Muscle layer of duodenum (tissue), 2 donors: ENCODE data around the gene HOXD12.

Experiments
- H3K27ac ChIP-seq: one replicate; pipeline ENCODE4 v1.7.0; 2013; ENCODE audit warnings: mild to moderate bottlenecking, low read length
- H3K27me3 ChIP-seq: one replicate; pipeline ENCODE4 v1.7.0; 2013; ENCODE audit warnings: low read depth, mild to moderate bottlenecking, control low read depth, low read length
- H3K36me3 ChIP-seq, 2 donors: one replicate each; pipeline ENCODE4 v1.7.0; 2013; ENCODE audit warnings: low read length in 2 of 2, control low read depth in 1 of 2, mild to moderate bottlenecking in 1 of 2; ENCODE audit not compliant: insufficient read depth in 2 of 2, control insufficient read depth in 1 of 2
- H3K4me1 ChIP-seq, 2 donors: one replicate each; pipeline ENCODE4 v1.7.0; 2013; ENCODE audit warnings: low read length in 2 of 2, mild to moderate bottlenecking in 2 of 2, control low read depth in 1 of 2, moderate library complexity in 1 of 2; ENCODE audit not compliant: insufficient read depth in 2 of 2, control insufficient read depth in 1 of 2
- H3K4me3 ChIP-seq, 2 donors: one replicate each; pipeline ENCODE4 v1.7.0; 2013; ENCODE audit warnings: low read length in 2 of 2, low read depth in 1 of 2, mild to moderate bottlenecking in 1 of 2
- H3K9me3 ChIP-seq, 2 donors: one replicate each; pipeline ENCODE4 v1.7.0; 2013; ENCODE audit warnings: low read length in 2 of 2, control low read depth in 1 of 2, mild to moderate bottlenecking in 1 of 2; ENCODE audit not compliant: control insufficient read depth in 1 of 2
- donor health status: healthy.

Gene HOXD12

DNA sequence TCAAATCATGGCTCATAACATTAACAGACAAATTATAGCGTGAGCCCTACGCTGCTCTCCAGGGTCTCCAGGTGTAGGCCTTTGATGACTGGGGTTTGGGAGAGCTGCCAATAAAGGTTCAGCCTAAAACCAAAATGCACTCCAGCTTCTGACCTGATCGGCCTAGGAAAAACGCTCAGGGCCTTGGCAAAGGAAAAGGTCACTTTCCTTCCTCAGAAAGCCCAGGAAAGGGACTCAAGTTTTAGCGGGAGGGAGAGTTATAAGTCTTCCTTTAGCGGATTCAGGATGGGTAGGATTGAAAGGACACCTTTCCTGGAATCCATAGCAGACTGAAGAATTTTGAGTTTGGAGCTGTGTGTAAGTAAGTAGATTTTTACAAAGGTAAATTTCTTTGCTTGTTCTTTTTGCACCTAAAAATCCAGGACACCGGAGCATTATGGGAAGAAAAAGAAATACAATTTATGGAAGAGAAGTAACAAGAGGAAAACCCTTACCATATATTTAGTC, 24.6 kb upstream of the HOXD12 start:
- Histone ChIP-seq H3K9me3 (peaks cover 0 to 5% of the 10 kb centered on the region in 2 donors), H3K36me3 (no peaks in the 10 kb centered on the region), H3K4me3 (no peak overlapping the region), H3K27ac (no peak overlapping the region), H3K4me1 (peaks cover 3 to 24% of the 10 kb centered on the region in 2 donors), H3K27me3 (peaks cover 87% of the 10 kb centered on the region)

DNA sequence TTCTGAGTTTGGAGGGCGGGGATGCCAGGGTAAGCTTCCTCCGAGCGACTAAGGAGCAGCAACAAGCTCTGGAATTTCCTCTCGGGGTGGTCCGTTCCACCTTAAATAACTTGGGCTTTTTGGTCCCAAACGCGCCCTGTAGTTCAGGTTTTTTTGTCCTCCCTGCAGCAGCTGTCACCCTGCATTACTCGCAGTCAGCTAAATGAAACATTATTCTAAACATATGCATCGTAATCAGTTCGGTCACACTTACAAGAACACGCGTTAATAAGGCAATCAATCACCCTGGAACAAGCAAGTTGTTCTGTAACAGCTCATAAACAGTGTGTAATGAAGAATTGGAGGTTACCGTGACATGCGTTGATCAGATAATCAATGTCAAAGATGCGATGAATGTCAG, 24.1 kb upstream of the HOXD12 start:
- Histone ChIP-seq H3K9me3 (peaks cover 0 to 5% of the 10 kb centered on the region in 2 donors), H3K27ac (no peak overlapping the region), H3K4me3 (no peak overlapping the region), H3K4me1 (peaks cover 3 to 26% of the 10 kb centered on the region in 2 donors), H3K27me3 (peaks cover 85% of the 10 kb centered on the region), H3K36me3 (no peaks in the 10 kb centered on the region)

DNA sequence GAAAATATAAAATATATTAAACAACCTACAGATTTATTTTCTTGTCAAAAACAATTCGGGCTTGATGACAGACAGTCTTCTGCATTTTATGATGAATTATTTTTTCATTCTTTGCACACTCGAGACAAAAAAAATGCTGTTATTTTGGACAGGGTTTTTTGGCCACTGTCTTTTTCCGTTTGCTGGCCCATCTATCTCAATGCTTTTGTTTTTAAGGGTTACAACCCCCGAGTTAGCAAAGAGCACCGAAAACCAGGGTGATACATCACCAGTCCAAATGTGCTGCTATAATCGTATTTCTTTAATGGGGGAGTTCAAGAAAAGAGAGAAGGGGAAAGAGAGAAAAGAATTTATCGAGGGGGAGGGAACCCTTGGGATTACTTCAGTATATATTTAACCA, 23.5 kb upstream of the HOXD12 start:
- Histone ChIP-seq H3K36me3 (no peaks in the 10 kb centered on the region), H3K9me3 (peaks cover 0 to 5% of the 10 kb centered on the region in 2 donors), H3K4me1 (peaks cover 3 to 28% of the 10 kb centered on the region in 2 donors), H3K4me3 (no peak overlapping the region), H3K27ac (no peak overlapping the region), H3K27me3 (peaks cover 86% of the 10 kb centered on the region)

DNA sequence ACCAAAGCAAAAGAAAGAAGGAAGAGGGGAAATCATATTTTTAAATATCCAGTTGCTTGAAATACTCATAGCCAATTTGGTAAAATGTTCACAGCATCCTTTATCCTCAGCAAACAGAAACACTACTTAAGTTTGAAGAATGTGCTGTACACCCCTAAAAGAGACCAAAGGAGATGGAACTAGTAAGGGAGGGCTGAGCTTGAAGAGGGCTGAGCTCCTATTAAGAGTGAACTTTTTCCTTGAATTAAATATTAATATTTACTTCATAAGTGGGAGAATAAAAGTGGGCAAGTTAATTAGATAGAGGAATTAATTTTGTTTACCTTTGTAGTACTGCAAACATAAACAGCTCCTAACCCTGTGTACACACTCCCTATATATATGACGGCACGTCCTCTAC, 22.8 kb upstream of the HOXD12 start:
- H3K27me3 ChIP-seq: peaks cover 84% of the 10 kb centered on the region
- no peak overlapping the region for H3K27ac ChIP-seq
- no peak overlapping the region for H3K4me3 ChIP-seq
- H3K9me3 ChIP-seq: peaks cover 0 to 5% of the 10 kb centered on the region in 2 donors
- peaks cover 3 to 25% of the 10 kb centered on the region in 2 donors for H3K4me1 ChIP-seq
- H3K36me3 ChIP-seq: no peaks in the 10 kb centered on the region

DNA sequence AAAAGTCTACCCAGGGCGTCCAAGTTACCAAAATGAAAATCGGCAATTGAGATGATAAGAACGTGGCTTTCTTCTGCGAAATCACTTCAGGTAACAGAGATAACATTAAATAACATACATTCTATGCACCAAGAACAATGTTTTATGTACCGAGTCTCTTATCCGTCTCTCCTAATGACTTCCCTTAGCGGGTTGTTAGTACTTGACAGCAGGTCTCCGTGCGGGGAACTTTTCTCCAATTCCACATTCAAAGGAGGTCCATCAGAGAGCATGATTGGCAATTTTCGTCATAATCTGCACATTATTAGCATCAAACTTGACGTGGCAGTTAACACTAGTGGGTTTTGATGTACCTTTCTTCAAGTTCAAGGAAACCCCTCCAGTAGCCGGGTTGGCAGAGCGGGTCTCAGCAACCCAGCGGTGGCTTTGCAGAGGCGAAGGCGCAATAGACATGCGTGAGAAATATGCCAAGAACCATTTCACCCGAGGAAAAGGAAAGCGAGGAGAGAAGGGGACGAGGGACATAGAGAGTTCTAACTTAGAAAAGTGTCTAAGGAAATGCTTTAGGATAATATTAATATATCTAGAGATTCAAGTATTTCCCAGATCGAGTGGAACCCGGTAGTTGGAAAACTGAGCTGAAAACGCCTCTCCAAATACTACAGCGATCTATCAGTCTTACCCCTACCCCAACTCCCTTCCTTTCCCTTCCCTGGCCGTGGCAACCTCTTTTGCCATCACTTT, 20.9 kb upstream of the HOXD12 start:
- Histone ChIP-seq H3K4me3 (no peak overlapping the region), H3K27me3 (peaks cover 84% of the 10 kb centered on the region), H3K36me3 (no peaks in the 10 kb centered on the region), H3K27ac (no peak overlapping the region), H3K4me1 (peaks cover 3 to 28% of the 10 kb centered on the region in 2 donors), H3K9me3 (peaks cover 0 to 5% of the 10 kb centered on the region in 2 donors)

DNA sequence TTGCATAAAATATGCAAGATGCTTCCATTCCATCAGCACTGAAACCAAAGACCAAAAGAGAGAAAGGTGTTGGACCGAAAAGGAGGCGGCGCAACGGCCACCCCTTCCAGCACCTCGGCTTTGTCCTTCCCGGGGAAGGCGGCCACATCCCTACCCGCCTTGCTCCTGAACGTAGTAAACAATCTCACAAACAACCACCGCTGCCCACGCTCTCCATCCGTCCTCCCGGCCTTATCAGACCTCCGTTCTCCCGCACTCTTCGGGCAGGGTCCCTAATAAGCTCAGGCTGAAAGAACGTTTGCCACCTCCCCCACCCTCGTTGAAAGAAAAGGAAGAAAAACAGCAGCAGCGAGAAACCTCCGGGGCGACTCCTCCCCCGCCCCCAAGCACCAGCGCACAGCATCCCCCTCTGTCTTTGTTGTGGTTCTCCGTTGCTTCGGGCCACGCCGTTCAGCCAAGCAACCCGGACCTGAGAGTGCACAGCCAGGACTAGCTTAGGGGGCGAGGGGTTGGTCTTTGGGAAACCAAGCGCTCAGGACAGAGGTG, 20.2 kb upstream of the HOXD12 start:
- peaks cover 0 to 5% of the 10 kb centered on the region in 2 donors for H3K9me3 ChIP-seq
- no peaks in the 10 kb centered on the region for H3K36me3 ChIP-seq
- H3K27me3 ChIP-seq: peaks cover 85% of the 10 kb centered on the region
- peaks cover 3 to 31% of the 10 kb centered on the region in 2 donors for H3K4me1 ChIP-seq
- H3K27ac ChIP-seq: no peak overlapping the region
- H3K4me3 ChIP-seq: peak overlapping the region in 1 of 2 donors; percentile 43

DNA sequence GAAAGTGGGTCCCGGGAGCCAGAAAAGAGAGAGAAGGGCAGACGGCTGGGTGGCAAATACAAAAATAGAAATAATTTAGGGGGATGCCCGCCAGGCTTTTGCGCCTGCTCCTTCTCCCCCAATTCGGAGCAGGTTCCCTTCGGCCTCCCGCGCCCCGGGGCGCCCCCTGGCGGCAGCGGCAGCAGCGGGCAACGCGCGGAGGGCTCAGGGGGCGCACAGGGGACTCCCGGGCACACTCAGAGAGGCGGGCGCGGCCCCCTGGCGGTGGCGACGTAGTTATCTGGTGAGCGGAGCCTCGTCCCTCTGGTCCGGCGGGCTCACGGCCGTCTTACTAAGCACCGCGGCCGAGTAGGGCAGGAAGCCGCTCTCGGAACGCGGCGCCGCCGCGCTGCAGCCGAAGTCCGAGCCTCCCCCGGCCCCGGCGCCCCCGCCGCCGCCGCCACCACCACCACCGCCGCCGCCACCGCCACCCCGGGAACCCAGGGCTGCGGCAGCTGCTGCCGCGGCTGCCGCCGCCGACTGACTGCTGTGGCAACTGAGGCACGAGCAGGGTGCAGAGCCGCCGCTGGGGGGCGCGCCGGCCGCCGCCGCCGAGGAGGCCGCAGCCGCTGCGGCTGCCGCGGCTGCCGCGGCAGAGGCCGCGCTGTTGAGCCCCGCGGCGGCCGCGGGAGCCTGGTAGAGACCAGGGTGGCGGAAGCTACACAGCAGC, 19.6 kb upstream of the HOXD12 start:
- H3K4me1 ChIP-seq: peaks cover 3 to 36% of the 10 kb centered on the region in 2 donors
- no peaks in the 10 kb centered on the region for H3K36me3 ChIP-seq
- peaks cover 85% of the 10 kb centered on the region for H3K27me3 ChIP-seq
- H3K27ac ChIP-seq: no peak overlapping the region
- H3K9me3 ChIP-seq: peaks cover 0 to 5% of the 10 kb centered on the region in 2 donors
- peak overlapping the region in 1 of 2 donors; percentile 43 for H3K4me3 ChIP-seq

- H3K4me1 ChIP-seq: peaks cover 3 to 44% of the 10 kb centered on the region in 2 donors
- H3K27me3 ChIP-seq: peaks cover 86% of the 10 kb centered on the region
- peaks cover 0 to 5% of the 10 kb centered on the region in 2 donors for H3K9me3 ChIP-seq
- no peak overlapping the region for H3K4me3 ChIP-seq
- no peak overlapping the region for H3K27ac ChIP-seq
- no peaks in the 10 kb centered on the region for H3K36me3 ChIP-seq
Observed at GRCh38 chr2:176080540-176081375, 18.8 kb upstream of the HOXD12 start.

DNA sequence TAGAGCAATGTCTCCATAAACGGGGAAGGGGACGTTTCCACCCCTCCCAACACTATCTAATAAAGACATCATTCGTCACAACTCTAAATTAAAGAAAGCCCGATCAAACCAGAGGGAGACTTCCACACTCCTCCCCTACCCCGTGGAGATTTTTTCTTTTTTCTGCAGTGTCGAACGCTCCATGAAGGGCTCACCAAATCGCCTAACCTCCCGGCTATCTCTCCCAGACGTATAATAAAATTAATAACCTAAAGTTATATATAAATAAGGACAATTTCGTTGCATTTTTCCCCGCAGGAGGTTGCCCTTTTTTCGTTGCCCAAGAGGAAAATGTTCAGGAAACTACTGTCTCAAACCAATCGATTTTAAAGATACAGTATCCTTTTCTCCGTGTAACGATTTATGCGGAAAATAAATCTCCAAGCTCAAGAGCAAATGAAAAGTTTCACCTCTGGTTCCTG, 18.2 kb upstream of the HOXD12 start:
- Histone ChIP-seq H3K36me3 (no peaks in the 10 kb centered on the region), H3K27me3 (peaks cover 88% of the 10 kb centered on the region), H3K27ac (no peak overlapping the region), H3K9me3 (peaks cover 0 to 5% of the 10 kb centered on the region in 2 donors), H3K4me1 (peaks cover 3 to 50% of the 10 kb centered on the region in 2 donors), H3K4me3 (no peak overlapping the region)

DNA sequence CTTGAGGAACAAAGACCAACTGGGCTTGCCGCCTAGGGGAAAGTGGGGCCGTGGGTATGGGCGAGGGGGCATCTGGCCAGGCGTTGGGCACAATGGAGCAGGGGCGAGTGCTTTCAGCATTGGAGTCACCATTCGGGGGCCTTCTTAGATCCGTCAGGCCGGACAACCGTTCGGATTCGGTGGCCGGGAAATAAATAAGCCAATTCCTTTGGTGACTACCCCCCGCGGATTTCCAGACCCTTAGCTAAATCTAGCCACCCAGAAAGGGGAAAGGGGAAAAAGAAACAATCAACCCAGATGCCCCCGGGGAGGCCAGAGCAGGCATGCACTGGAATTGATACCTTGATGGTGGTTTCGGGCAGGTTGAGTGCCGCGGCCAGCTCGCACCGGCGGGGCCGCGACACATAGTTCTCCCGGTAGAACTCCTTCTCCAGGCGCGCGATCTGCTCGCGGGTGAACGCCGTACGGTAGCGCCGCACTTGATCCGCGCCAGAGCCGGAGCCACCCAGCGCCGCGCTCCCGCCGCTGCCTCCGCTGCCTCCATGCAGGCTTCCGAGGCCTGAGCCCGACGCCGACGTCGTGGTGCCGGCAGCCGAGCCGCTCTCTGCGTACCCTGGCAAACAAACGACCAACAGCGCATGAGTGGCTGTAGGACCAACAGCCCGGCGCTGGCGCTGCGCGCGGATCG, 17.6 kb upstream of the HOXD12 start:
- no peak overlapping the region for H3K27ac ChIP-seq
- peaks cover 0 to 5% of the 10 kb centered on the region in 2 donors for H3K9me3 ChIP-seq
- peaks cover 89% of the 10 kb centered on the region for H3K27me3 ChIP-seq
- no peaks in the 10 kb centered on the region for H3K36me3 ChIP-seq
- no peak overlapping the region for H3K4me3 ChIP-seq
- H3K4me1 ChIP-seq: peaks cover 3 to 52% of the 10 kb centered on the region in 2 donors
